Vagina (tissue), 2 donors: ENCODE results near the gene AQP6. TPM values are rescaled to one million over a fixed set of nuclear protein-coding genes. Genes with fewer than 3 reads are reported as not detected.

Experiments
- DNase-seq, 2 donors: peaks; one replicate each; pipeline ENCODE4 v3.0.0-alpha.2; 2017; ENCODE audit errors: extremely low spot score in 2 of 2
- H3K27ac ChIP-seq: fragments of 200-600 bp; sonication (generic); one replicate; pipeline ENCODE4 v1.5.1; 2019
- H3K27me3 ChIP-seq: fragments of 200-600 bp; sonication (generic); one replicate; pipeline ENCODE4 v1.5.1; 2019
- H3K36me3 ChIP-seq, 2 donors: fragments of 200-600 bp; sonication (generic); one replicate each; pipeline ENCODE4 v1.5.1; 2017 to 2019
- H3K4me1 ChIP-seq: fragments of 200-600 bp; sonication (generic); one replicate; pipeline ENCODE4 v1.5.1; 2019
- H3K4me3 ChIP-seq, 2 donors: fragments of 200-600 bp; sonication (generic); 1 replicate in 1 of 2; 2 replicates in 1 of 2; pipeline ENCODE4 v1.5.1; 2016 to 2019
- H3K9me3 ChIP-seq: fragments of 200-600 bp; sonication (generic); one replicate; pipeline ENCODE4 v1.5.1; 2019
- POLR2A ChIP-seq, 2 donors: fragments of 450-650 bp; IDR thresholded peaks; one replicate each; pipeline ENCODE4 v1.6.1; 2017; ENCODE audit warnings: antibody characterized with exemption in 2 of 2, mild to moderate bottlenecking in 2 of 2, moderate library complexity in 2 of 2
- POLR2AphosphoS5 ChIP-seq, 2 donors: sonication (generic); formaldehyde crosslinking; IDR thresholded peaks; one replicate each; pipeline ENCODE4 v1.9.0; 2017; ENCODE audit warnings: antibody characterized with exemption in 2 of 2, mild to moderate bottlenecking in 2 of 2, low read depth in 1 of 2; ENCODE audit not compliant: insufficient read depth in 1 of 2
- intact Hi-C: fragments of 100-400 bp; cut with DNase I; formaldehyde crosslinking; loops from one replicate; pipeline ENCODE4 v1.15.1; 2023
- total RNA-seq: library from RNA; depleted of rRNA; stranded (reverse); fragments of >200 nt; gene quantifications from one replicate; pipeline ENCODE4 v1.2.3, GENCODE V29; 2016
- TF ChIP-seq, protein P1 (sequence below), 3 experiments: fragments of 450-650 bp in 2 of 3; fragments of 200-600 bp in 1 of 3; sonication (generic) in 1 of 3; IDR thresholded peaks; one replicate each; pipeline ENCODE4 v1.5.1; 2017 to 2019; ENCODE audit warnings: antibody characterized with exemption in 3 of 3, mild to moderate bottlenecking in 2 of 3, moderate library complexity in 2 of 3

The AQP6 gene
- total RNA-seq, 1 donor from 2014 or later = not detected

DNA sequence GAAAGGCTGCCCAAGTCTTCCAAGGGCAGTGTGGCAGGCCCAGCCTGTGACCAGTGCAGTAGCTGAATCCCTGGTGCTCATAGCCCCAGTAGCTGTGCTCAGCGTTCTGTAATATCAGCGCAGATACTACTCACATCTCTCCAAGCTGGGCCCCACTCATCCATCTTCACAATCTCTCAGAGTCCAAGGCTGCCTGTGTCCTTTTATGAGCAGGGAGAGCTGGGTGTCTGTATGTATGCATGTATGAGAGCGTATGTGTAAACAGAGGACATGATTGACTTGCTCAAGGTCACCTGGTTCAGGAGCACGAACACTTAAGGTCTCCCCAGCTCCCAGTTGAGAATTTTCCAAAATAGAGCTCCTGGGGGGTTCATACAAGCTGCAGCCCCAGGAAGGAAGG, 5.4 kb downstream of the AQP6 start:
- H3K9me3 ChIP-seq = no peaks in the 10 kb centered on the region
- H3K27ac ChIP-seq = no peak overlapping the region
- H3K4me1 ChIP-seq = peaks cover 6% of the 10 kb centered on the region
- H3K36me3 ChIP-seq = no peaks in the 10 kb centered on the region
- no peak overlapping the region for H3K4me3 ChIP-seq
- no peaks in the 10 kb centered on the region for H3K27me3 ChIP-seq
- intact Hi-C loops = loop anchor here (10.0 kb wide), 1 partner anchor 77 kb away; the partner anchor contains the start of gene ASIC1
- TF ChIP-seq POLR2A (IDR thresholded peaks at IDR 0.05) (no peak), POLR2AphosphoS5 (IDR thresholded peaks at IDR 0.05; ENCODE audit: insufficient read depth in 1 of 2, low read depth in 1 of 2) (no peak)
- TF ChIP-seq, protein P1, sequence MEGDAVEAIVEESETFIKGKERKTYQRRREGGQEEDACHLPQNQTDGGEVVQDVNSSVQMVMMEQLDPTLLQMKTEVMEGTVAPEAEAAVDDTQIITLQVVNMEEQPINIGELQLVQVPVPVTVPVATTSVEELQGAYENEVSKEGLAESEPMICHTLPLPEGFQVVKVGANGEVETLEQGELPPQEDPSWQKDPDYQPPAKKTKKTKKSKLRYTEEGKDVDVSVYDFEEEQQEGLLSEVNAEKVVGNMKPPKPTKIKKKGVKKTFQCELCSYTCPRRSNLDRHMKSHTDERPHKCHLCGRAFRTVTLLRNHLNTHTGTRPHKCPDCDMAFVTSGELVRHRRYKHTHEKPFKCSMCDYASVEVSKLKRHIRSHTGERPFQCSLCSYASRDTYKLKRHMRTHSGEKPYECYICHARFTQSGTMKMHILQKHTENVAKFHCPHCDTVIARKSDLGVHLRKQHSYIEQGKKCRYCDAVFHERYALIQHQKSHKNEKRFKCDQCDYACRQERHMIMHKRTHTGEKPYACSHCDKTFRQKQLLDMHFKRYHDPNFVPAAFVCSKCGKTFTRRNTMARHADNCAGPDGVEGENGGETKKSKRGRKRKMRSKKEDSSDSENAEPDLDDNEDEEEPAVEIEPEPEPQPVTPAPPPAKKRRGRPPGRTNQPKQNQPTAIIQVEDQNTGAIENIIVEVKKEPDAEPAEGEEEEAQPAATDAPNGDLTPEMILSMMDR (IDR thresholded peaks at IDR 0.05) = no peak
- no peak for DNase-seq

DNA sequence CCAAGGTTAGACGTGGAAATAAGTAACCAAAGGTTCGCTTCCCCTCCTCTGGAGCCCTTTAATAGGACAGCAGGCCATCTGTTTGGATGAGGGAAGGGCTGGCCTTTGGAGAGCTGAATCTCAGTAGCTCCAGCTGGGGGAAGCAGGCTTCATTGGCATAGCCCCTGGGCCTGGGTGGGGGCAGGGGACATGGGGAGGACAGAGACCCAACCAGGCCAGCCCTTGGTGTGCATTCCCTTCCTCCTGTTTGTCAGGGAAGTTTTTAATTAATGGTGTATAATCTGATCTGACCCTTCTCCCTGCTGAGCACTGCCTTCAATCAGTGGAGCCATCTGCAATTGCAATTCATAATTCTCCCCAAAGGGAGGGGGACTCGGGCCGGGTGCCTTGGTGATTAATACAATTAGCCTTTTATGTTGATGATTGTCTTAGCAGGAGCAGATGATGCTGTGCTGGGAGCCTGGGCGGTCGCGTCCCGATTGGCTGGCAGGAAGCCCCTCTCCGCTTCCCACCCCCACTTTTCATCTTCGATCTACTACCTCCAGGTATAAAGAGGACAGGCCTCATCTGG, 6.4 kb downstream of the AQP6 start:
- DNase-seq = no peak
- no peaks in the 10 kb centered on the region for H3K9me3 ChIP-seq

DNA sequence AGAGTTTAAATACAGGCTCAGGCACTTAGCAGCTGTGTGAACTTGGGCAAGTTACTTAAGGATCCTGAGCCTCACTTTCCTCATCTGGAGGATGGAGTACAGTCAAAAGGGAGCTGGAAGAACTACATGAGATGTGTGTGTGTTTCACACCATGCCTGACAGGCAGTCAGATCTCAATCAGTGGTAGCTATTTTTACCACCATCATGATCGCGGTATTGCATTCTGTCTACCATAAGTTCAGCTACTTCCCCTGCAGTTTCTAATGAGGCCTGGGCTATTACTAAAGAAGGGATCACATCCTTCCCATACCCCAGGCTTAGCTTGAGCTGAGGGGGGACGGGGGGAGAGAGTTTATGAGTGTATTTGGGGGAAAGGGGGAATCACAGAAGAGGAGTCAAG, 7.0 kb downstream of the AQP6 start:
- no peak overlapping the region for H3K4me3 ChIP-seq
- no peak for DNase-seq
- H3K9me3 ChIP-seq = no peaks in the 10 kb centered on the region
- H3K36me3 ChIP-seq = no peaks in the 10 kb centered on the region
- intact Hi-C loops = loop anchor here (10.0 kb wide), 1 partner anchor 75 kb away; the partner anchor contains the start of gene ASIC1
- no peak overlapping the region for H3K27ac ChIP-seq
- no peaks in the 10 kb centered on the region for H3K27me3 ChIP-seq
- peaks cover 11% of the 10 kb centered on the region for H3K4me1 ChIP-seq
- TF ChIP-seq POLR2AphosphoS5 (IDR thresholded peaks at IDR 0.05; ENCODE audit: insufficient read depth in 1 of 2, low read depth in 1 of 2) (no peak), POLR2A (IDR thresholded peaks at IDR 0.05) (no peak)
- TF ChIP-seq, protein P1 (IDR thresholded peaks at IDR 0.05) = no peak

More for the DNA sequence above, 6.4 kb downstream of the AQP6 start:
- Histone ChIP-seq H3K4me1 (peaks cover 13% of the 10 kb centered on the region), H3K27ac (no peak overlapping the region), H3K4me3 (no peak overlapping the region), H3K36me3 (no peaks in the 10 kb centered on the region), H3K27me3 (no peaks in the 10 kb centered on the region)
- no peak for TF ChIP-seq POLR2AphosphoS5 (IDR thresholded peaks at IDR 0.05; ENCODE audit: insufficient read depth in 1 of 2, low read depth in 1 of 2)
- TF ChIP-seq POLR2A (IDR thresholded peaks at IDR 0.05) = no peak
- TF ChIP-seq, protein P1 (IDR thresholded peaks at IDR 0.05) = no peak
- intact Hi-C loops = loop anchor here (10.0 kb wide), 1 partner anchor 76 kb away; the partner anchor contains the start of gene ASIC1

DNA sequence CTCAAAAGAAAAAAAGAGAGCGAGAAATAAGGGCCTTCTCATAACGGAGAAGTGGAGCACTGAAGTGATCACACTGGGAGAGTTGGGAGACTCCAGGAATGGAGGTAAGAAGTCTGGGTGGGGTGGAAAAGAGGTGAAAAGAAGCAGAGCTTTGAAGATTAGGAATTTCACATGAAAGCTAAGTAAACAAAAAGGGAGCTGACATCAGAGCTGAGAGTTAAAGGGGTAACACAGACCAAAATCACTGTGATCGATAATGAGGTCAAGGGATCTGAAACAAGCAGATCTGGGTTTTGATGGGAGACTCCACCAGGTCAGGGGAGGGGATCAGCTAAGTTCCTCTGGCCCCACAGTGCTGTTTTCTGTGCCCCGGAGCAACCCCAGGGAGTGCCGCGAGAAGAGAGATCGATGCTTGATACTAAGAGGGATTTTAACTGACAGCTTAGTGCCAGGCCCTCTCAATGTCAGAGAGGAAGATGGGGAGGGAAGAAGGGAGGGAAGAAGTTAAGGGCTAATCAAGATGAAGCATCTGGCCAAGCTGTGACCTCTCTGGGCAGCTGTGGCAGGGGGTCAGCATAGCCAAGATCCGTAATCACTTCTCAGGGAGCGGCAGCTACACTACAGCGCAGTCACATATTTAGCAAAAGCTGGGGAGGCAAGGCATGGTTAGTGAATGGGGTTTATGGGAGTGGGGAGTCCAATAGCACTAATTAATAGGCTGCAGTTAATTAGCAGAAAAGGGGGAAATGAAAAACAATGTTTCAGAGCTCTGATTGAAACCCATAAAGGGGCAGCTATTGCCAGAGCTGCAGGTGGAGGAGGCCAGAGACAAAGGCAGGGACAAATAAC, 8.0 kb downstream of the AQP6 start:
- intact Hi-C loops = no loop called here
- H3K4me3 ChIP-seq = no peak overlapping the region
- no peaks in the 10 kb centered on the region for H3K27me3 ChIP-seq
- DNase-seq = no peak
- no peak overlapping the region for H3K27ac ChIP-seq
- H3K4me1 ChIP-seq = peaks cover 11% of the 10 kb centered on the region
- TF ChIP-seq POLR2A (IDR thresholded peaks at IDR 0.05) (no peak), POLR2AphosphoS5 (IDR thresholded peaks at IDR 0.05; ENCODE audit: insufficient read depth in 1 of 2, low read depth in 1 of 2) (no peak)
- TF ChIP-seq, protein P1 (IDR thresholded peaks at IDR 0.05) = no peak
- H3K9me3 ChIP-seq = no peaks in the 10 kb centered on the region
- no peaks in the 10 kb centered on the region for H3K36me3 ChIP-seq
